NB4 (cell line): Measurements from ENCODE around the gene ARL14.

Experiments used
- CTCF ChIP-seq: IDR thresholded peaks from one replicate; pipeline ENCODE4 v1.5.1; 2012; ENCODE audit warnings: low read depth, low read length
- MAX ChIP-seq: IDR thresholded peaks from 2 replicates; pipeline ENCODE4 v1.6.1; 2011; ENCODE audit warnings: low read depth, low read length
- POLR2A ChIP-seq: IDR thresholded peaks from 2 replicates; pipeline ENCODE4 v1.6.1; 2011; ENCODE audit warnings: mild to moderate bottlenecking; ENCODE audit not compliant: insufficient read length; ENCODE audit errors: extremely low read depth

GRCh38 chr3:160676547-160677303 lies at the start of gene ARL14:
- TF ChIP-seq CTCF (no peak), POLR2A (no peak), MAX (no peak)
